CD4-positive, alpha-beta T cell (primary cell): ENCODE data around the gene MIOS. TPM values are rescaled to one million over a fixed set of nuclear protein-coding genes. Genes with fewer than 3 reads are reported as not detected.

Source experiments
- ATAC-seq: fragments of 200-7000 bp; cut with Tn5 transposase; one replicate; pipeline ENCODE4 v1.10.0; 2022; ENCODE audit warnings: mild to moderate bottlenecking; ENCODE audit not compliant: poor library complexity
- CTCF ChIA-PET: fragments of 350-600 bp; sonication (Branson Sonifier 250); formaldehyde crosslinking; loops from one replicate; lab custom pipeline; 2021; ENCODE audit warnings: antibody characterized with exemption, inconsistent platforms; lab: Charles Lee
- POLR2A ChIA-PET: fragments of 350-600 bp; sonication (Branson Sonifier 250); formaldehyde crosslinking; loops from one replicate; lab custom pipeline; 2021; ENCODE audit warnings: antibody characterized with exemption, inconsistent platforms; lab: Charles Lee
- DNase-seq, 14 experiments: peaks; one replicate each; pipeline ENCODE4 v3.0.0-alpha.2; 2013 to 2020; ENCODE audit warnings: mixed read lengths in 2 of 14
- H3K27ac ChIP-seq, 2 donors: one replicate each; pipeline versions ENCODE4 v1.5.1 to v1.7.0; 2013; ENCODE audit warnings: low read length in 2 of 2, low read depth in 1 of 2, mild to moderate bottlenecking in 1 of 2
- H3K27me3 ChIP-seq, 2 experiments: 1 replicate in 1 of 2; 2 replicates in 1 of 2; pipeline versions ENCODE4 v1.6.1 to v1.7.0; 2013; ENCODE audit warnings: low read length in 2 of 2, control low read depth in 1 of 2, mild to moderate bottlenecking in 1 of 2, moderate library complexity in 1 of 2; ENCODE audit not compliant: insufficient read depth in 2 of 2, control insufficient read depth in 1 of 2
- H3K36me3 ChIP-seq: one replicate; pipeline ENCODE4 v1.6.1; 2013; ENCODE audit warnings: low read length, control low read depth; ENCODE audit not compliant: insufficient read depth
- H3K4me1 ChIP-seq: one replicate; pipeline ENCODE4 v1.6.1; 2013; ENCODE audit warnings: low read length, control low read depth; ENCODE audit not compliant: insufficient read depth
- H3K4me3 ChIP-seq: one replicate; pipeline ENCODE4 v1.5.1; 2013; ENCODE audit warnings: mild to moderate bottlenecking, low read length, moderate library complexity
- H3K9me3 ChIP-seq, 2 experiments: 1 replicate in 1 of 2; 2 replicates in 1 of 2; pipeline versions ENCODE4 v1.6.1 to v1.7.0; 2013; ENCODE audit warnings: low read length in 2 of 2, mild to moderate bottlenecking in 2 of 2, control low read depth in 1 of 2, moderate library complexity in 1 of 2; ENCODE audit not compliant: control insufficient read depth in 1 of 2, insufficient read depth in 1 of 2
- H3K27ac Mint-ChIP-seq: one replicate; pipeline ENCODE4 v1.8.0; 2020; ENCODE audit warnings: mixed read lengths
- H3K27me3 Mint-ChIP-seq: one replicate; pipeline ENCODE4 v1.8.0; 2021; ENCODE audit warnings: mixed read lengths
- H3K36me3 Mint-ChIP-seq: one replicate; pipeline ENCODE4 v1.8.0; 2021; ENCODE audit warnings: low read depth, mixed read lengths
- H3K4me1 Mint-ChIP-seq: one replicate; pipeline ENCODE4 v1.8.0; 2021; ENCODE audit warnings: low read depth, mixed read lengths
- H3K4me3 Mint-ChIP-seq: one replicate; pipeline ENCODE4 v1.8.0; 2020; ENCODE audit warnings: mild to moderate bottlenecking, mixed read lengths
- H3K9me3 Mint-ChIP-seq: one replicate; pipeline ENCODE4 v1.8.0; 2020; ENCODE audit warnings: mixed read lengths
- intact Hi-C, 2 experiments: fragments of 100-400 bp; cut with DNase I in 1 of 2; cut with micrococcal nuclease in 1 of 2; formaldehyde crosslinking; loops; one replicate each; pipeline versions ENCODE4 v1.15.1 to v1.9.0; 2023 to 2025; cut with DNase I, micrococcal nuclease
- total RNA-seq, 174 experiments: library from RNA in 2 of 174; stranded (reverse) in 2 of 174; gene quantifications; one replicate each; pipeline ENCODE4 v1.2.3 and lab custom pipeline; 2021 to 2026
- TF ChIP-seq, protein P1 (sequence below): fragments of 200-600 bp; IDR thresholded peaks from one replicate; pipeline ENCODE4 v1.8.0; 2022; ENCODE audit warnings: antibody characterized with exemption, mild to moderate bottlenecking

MIOS gene
- total RNA-seq, 2 experiments from 2014 or later, result 30.8 to 33.3 TPM

- Histone ChIP-seq H3K4me1 (no peaks in the 10 kb centered on the region), H3K9me3 (no peaks in the 10 kb centered on the region), H3K36me3 (no peaks in the 10 kb centered on the region), H3K27me3 (no peaks in the 10 kb centered on the region), H3K27ac (no peak overlapping the region), H3K4me3 (no peak overlapping the region)
- Mint-ChIP-seq H3K4me3 (no peak overlapping the region), H3K9me3 (no peaks in the 10 kb centered on the region), H3K27ac (no peak overlapping the region), H3K36me3 (no peaks in the 10 kb centered on the region), H3K4me1 (no peaks in the 10 kb centered on the region), H3K27me3 (peaks cover 4% of the 10 kb centered on the region)
- ATAC-seq (no peak), DNase-seq (no peak)
- intact Hi-C loops, result no loop called here
- POLR2A ChIA-PET, result no interaction called here
- CTCF ChIA-PET, result no interaction called here
- TF ChIP-seq, protein P1, sequence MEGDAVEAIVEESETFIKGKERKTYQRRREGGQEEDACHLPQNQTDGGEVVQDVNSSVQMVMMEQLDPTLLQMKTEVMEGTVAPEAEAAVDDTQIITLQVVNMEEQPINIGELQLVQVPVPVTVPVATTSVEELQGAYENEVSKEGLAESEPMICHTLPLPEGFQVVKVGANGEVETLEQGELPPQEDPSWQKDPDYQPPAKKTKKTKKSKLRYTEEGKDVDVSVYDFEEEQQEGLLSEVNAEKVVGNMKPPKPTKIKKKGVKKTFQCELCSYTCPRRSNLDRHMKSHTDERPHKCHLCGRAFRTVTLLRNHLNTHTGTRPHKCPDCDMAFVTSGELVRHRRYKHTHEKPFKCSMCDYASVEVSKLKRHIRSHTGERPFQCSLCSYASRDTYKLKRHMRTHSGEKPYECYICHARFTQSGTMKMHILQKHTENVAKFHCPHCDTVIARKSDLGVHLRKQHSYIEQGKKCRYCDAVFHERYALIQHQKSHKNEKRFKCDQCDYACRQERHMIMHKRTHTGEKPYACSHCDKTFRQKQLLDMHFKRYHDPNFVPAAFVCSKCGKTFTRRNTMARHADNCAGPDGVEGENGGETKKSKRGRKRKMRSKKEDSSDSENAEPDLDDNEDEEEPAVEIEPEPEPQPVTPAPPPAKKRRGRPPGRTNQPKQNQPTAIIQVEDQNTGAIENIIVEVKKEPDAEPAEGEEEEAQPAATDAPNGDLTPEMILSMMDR, result no peak
Observed at GRCh38 chr7:7529328-7529727, 37.4 kb upstream of the MIOS start.

GRCh38 chr7:7533831-7534430 is 32.8 kb upstream of the MIOS start:
- no peaks in the 10 kb centered on the region for H3K36me3 ChIP-seq
- no peaks in the 10 kb centered on the region for H3K36me3 Mint-ChIP-seq
- no peak overlapping the region for H3K27ac Mint-ChIP-seq
- H3K27me3 Mint-ChIP-seq, result peaks cover 8% of the 10 kb centered on the region
- H3K27ac ChIP-seq, result no peak overlapping the region
- no peaks in the 10 kb centered on the region for H3K27me3 ChIP-seq
- no peak for DNase-seq
- H3K4me3 Mint-ChIP-seq, result no peak overlapping the region
- ChIA-PET POLR2A (no interaction called here), CTCF (no interaction called here)
- H3K4me1 Mint-ChIP-seq, result no peaks in the 10 kb centered on the region
- TF ChIP-seq, protein P1, result no peak
- no peaks in the 10 kb centered on the region for H3K4me1 ChIP-seq
- intact Hi-C loops, result no loop called here
- H3K9me3 ChIP-seq, result no peaks in the 10 kb centered on the region
- ATAC-seq, result no peak
- no peaks in the 10 kb centered on the region for H3K9me3 Mint-ChIP-seq
- H3K4me3 ChIP-seq, result no peak overlapping the region

- DNase-seq (no peak), ATAC-seq (no peak)
- CTCF ChIA-PET, result interaction anchor here (0.6 to 1.3 kb wide), 2 partner anchors 213 to 442 kb away, joined by 3 read pairs; no protein-coding TSS in a partner anchor
- Histone ChIP-seq H3K4me1 (no peaks in the 10 kb centered on the region), H3K4me3 (no peak within 1 kb of the TSS), H3K27me3 (no peaks in the 10 kb centered on the region), H3K27ac (no peak within 1 kb of the TSS), H3K9me3 (no peaks in the 10 kb centered on the region), H3K36me3 (no peaks in the 10 kb centered on the region)
- Mint-ChIP-seq H3K27me3 (peaks cover 8% of the 10 kb centered on the region), H3K36me3 (no peaks in the 10 kb centered on the region), H3K27ac (no peak within 1 kb of the TSS), H3K4me1 (no peaks in the 10 kb centered on the region), H3K9me3 (no peaks in the 10 kb centered on the region), H3K4me3 (no peak within 1 kb of the TSS)
- TF ChIP-seq, protein P1, result no peak
- POLR2A ChIA-PET, result no interaction called here
- intact Hi-C loops, result loop anchor here in 1 of 2 experiments (5.0 kb wide), 1 partner anchor 682 kb away; no protein-coding TSS in a partner anchor
Observed at GRCh38 chr7:7535691-7536090, 31.0 kb upstream of the MIOS start, which contains the start of gene COL28A1. COL28A1 (minus strand) TSS chr7:7535873; CDS start chr7:7532875, 2,998 bp downstream.
